GM23338 (cell line): ENCODE data around the gene ZNF678. TPM values are rescaled to one million over a fixed set of nuclear protein-coding genes. Genes with fewer than 3 reads are reported as not detected.

Source experiments
- ATAC-seq: fragments of 200-7000 bp; cut with Tn5 transposase; 3 replicates; pipeline ENCODE4 v1.9.1; 2020
- DNase-seq: peaks from one replicate; pipeline ENCODE4 v3.0.0-alpha.2; 2015; ENCODE audit warnings: low spot score
- H2AFZ ChIP-seq: fragments of 200-600 bp; sonication (generic); 2 replicates; pipeline ENCODE4 v1.8.0; 2016; ENCODE audit warnings: antibody characterized with exemption, mild to moderate bottlenecking, moderate library complexity
- H3F3A ChIP-seq: fragments of 200-600 bp; sonication (generic); replicated peaks from 2 replicates; pipeline ENCODE4 v1.8.0; 2017; ENCODE audit warnings: antibody characterized with exemption, mixed run types, low read depth
- H3K27ac ChIP-seq: fragments of 200-600 bp; sonication (generic); 2 replicates; pipeline ENCODE4 v1.6.1; 2016; ENCODE audit warnings: low read depth
- H3K27me3 ChIP-seq: fragments of 200-600 bp; sonication (generic); 2 replicates; pipeline ENCODE4 v1.8.0; 2016; ENCODE audit warnings: mild to moderate bottlenecking, mixed run types, moderate library complexity; ENCODE audit not compliant: insufficient read depth
- H3K36me3 ChIP-seq: fragments of 200-600 bp; sonication (generic); 2 replicates; pipeline ENCODE4 v1.8.0; 2016; ENCODE audit warnings: mild to moderate bottlenecking; ENCODE audit not compliant: insufficient read depth
- H3K4me1 ChIP-seq: fragments of 200-600 bp; sonication (generic); 2 replicates; pipeline ENCODE4 v1.8.0; 2016; ENCODE audit warnings: mild to moderate bottlenecking, moderate library complexity; ENCODE audit not compliant: insufficient read depth
- H3K4me2 ChIP-seq: fragments of 200-600 bp; sonication (generic); 2 replicates; pipeline ENCODE4 v1.7.1; 2017; ENCODE audit warnings: mixed run types
- H3K4me3 ChIP-seq: fragments of 200-600 bp; sonication (generic); 2 replicates; pipeline ENCODE4 v1.6.1; 2016; ENCODE audit warnings: mixed run types
- H3K79me2 ChIP-seq: fragments of 200-600 bp; sonication (generic); replicated peaks from 2 replicates; pipeline ENCODE4 v1.8.0; 2017; ENCODE audit warnings: mild to moderate bottlenecking; ENCODE audit not compliant: insufficient read depth
- H3K9me2 ChIP-seq: fragments of 200-600 bp; sonication (generic); 2 replicates; pipeline ENCODE4 v1.8.0; 2017; ENCODE audit not compliant: insufficient read depth
- H4K20me1 ChIP-seq: fragments of 200-600 bp; sonication (generic); replicated peaks from 2 replicates; pipeline ENCODE4 v1.8.0; 2017; ENCODE audit warnings: mild to moderate bottlenecking; ENCODE audit not compliant: insufficient read depth
- H3K27ac Mint-ChIP-seq: 2 replicates; pipeline ENCODE4 v1.8.0; 2020; ENCODE audit warnings: inconsistent platforms, mild to moderate bottlenecking, moderate library complexity, mixed read lengths
- H3K27me3 Mint-ChIP-seq: 3 replicates; pipeline ENCODE4 v1.8.0; 2022; ENCODE audit warnings: low read depth, mild to moderate bottlenecking, moderate library complexity, mixed read lengths, inconsistent platforms; ENCODE audit not compliant: insufficient read depth, poor library complexity
- H3K36me3 Mint-ChIP-seq: 3 replicates; pipeline ENCODE4 v1.8.0; 2021; ENCODE audit warnings: low read depth, mild to moderate bottlenecking, inconsistent platforms, moderate library complexity, mixed read lengths
- H3K4me1 Mint-ChIP-seq: 3 replicates; pipeline ENCODE4 v1.8.0; 2020; ENCODE audit warnings: mild to moderate bottlenecking, inconsistent platforms, mixed read lengths
- H3K4me3 Mint-ChIP-seq: 3 replicates; pipeline ENCODE4 v1.8.0; 2021; ENCODE audit warnings: moderate library complexity, mild to moderate bottlenecking, inconsistent platforms, mixed read lengths
- H3K9me3 Mint-ChIP-seq: 3 replicates; pipeline ENCODE4 v1.8.0; 2020; ENCODE audit warnings: moderate library complexity, mild to moderate bottlenecking, inconsistent platforms, mixed read lengths
- CREB1 ChIP-seq: fragments of 250-450 bp; sonication (Bioruptor Pico); IDR thresholded peaks from 2 replicates; pipeline ENCODE4 v1.5.0; 2020; ENCODE audit warnings: low read depth, mild to moderate bottlenecking, moderate library complexity
- CTCF ChIP-seq, 2 experiments: fragments of 200-600 bp in 1 of 2; sonication (generic) in 1 of 2; conservative IDR thresholded peaks; 2 replicates each; pipeline versions ENCODE4 v1.5.1 to v1.6.1; 2016 to 2017; ENCODE audit warnings: antibody characterized with exemption in 2 of 2, low read depth in 2 of 2, mild to moderate bottlenecking in 2 of 2, moderate library complexity in 1 of 2
- EZH2 ChIP-seq: fragments of 200-600 bp; sonication (generic); IDR thresholded peaks from one replicate; pipeline ENCODE4 v1.8.0; 2017; ENCODE audit warnings: antibody characterized with exemption, mild to moderate bottlenecking, low read depth; ENCODE audit not compliant: unreplicated experiment
- EZH2phosphoT487 ChIP-seq: fragments of 200-600 bp; sonication (generic); IDR thresholded peaks from one replicate; pipeline ENCODE4 v1.8.1; 2018; ENCODE audit warnings: antibody characterized with exemption; ENCODE audit not compliant: unreplicated experiment
- JUNB ChIP-seq: IDR thresholded peaks from one replicate; pipeline ENCODE4 v1.6.1; 2016; ENCODE audit warnings: antibody characterized with exemption; ENCODE audit not compliant: unreplicated experiment
- NANOG ChIP-seq: IDR thresholded peaks from 2 replicates; pipeline ENCODE4 v1.6.1; 2016; ENCODE audit warnings: antibody characterized with exemption, borderline replicate concordance
- POLR2AphosphoS5 ChIP-seq: IDR thresholded peaks from 2 replicates; pipeline ENCODE4 v1.6.1; 2016; ENCODE audit warnings: antibody characterized with exemption, low read depth
- STAT1 ChIP-seq: IDR thresholded peaks from one replicate; pipeline ENCODE4 v1.6.1; 2016; ENCODE audit warnings: antibody characterized with exemption; ENCODE audit not compliant: unreplicated experiment
- ZNF114 ChIP-seq: fragments of 250-450 bp; sonication (Bioruptor Pico); IDR thresholded peaks from 2 replicates; pipeline ENCODE4 v1.5.0; 2020; ENCODE audit warnings: mild to moderate bottlenecking, moderate library complexity
- ZNF331 ChIP-seq: fragments of 250-450 bp; sonication (Bioruptor Pico); IDR thresholded peaks from 2 replicates; pipeline ENCODE4 v1.5.0; 2020; ENCODE audit warnings: low read depth, mild to moderate bottlenecking, moderate library complexity
- polyA plus RNA-seq: library from polyadenylated mRNA; unstranded; fragments of >200 nt; fragmentation: Nextera tagmentation; extraction: Ambion mirVana; gene quantifications from 2 replicates; pipeline ENCODE4 v1.2.1, GENCODE V29; 2016
- total RNA-seq: library from RNA; depleted of rRNA; stranded (reverse); fragments of >200 nt; shearing (Covaris generic); gene quantifications from 2 replicates; pipeline ENCODE4 v1.2.3, GENCODE V29; 2014
- TF ChIP-seq, protein P1 (sequence below): IDR thresholded peaks from one replicate; pipeline ENCODE4 v1.6.1; 2018; ENCODE audit warnings: antibody characterized with exemption; ENCODE audit not compliant: unreplicated experiment
- TF ChIP-seq, protein P2 (sequence below): fragments of 250-450 bp; sonication (Bioruptor Pico); IDR thresholded peaks from 2 replicates; pipeline ENCODE4 v1.5.0; 2020; ENCODE audit warnings: mild to moderate bottlenecking, moderate library complexity
- TF ChIP-seq, protein P3 (sequence below): IDR thresholded peaks from 2 replicates; pipeline ENCODE4 v1.6.1; 2016; ENCODE audit warnings: antibody characterized with exemption

The ZNF678 gene
- total and polyA plus RNA-seq, 2 experiments from 2014 or later: 8.6 to 60.0 TPM

- Histone ChIP-seq H2AFZ (no peak overlapping the region), H3K36me3 (no peaks in the 10 kb centered on the region), H3K27me3 (no peaks in the 10 kb centered on the region), H3K4me3 (no peak overlapping the region), H4K20me1 (peaks cover 28% of the 10 kb centered on the region), H3K27ac (no peak overlapping the region), H3F3A (no peaks in the 10 kb centered on the region), H3K4me1 (peaks cover 20% of the 10 kb centered on the region), H3K4me2 (no peak overlapping the region), H3K79me2 (peaks cover 100% of the 10 kb centered on the region), H3K9me2 (no peaks in the 10 kb centered on the region)
- no peak overlapping the region for H3K27ac Mint-ChIP-seq
- peaks cover 39% of the 10 kb centered on the region for H3K36me3 Mint-ChIP-seq
- DNase-seq (no peak), ATAC-seq (no peak)
- TF ChIP-seq, protein P1, sequence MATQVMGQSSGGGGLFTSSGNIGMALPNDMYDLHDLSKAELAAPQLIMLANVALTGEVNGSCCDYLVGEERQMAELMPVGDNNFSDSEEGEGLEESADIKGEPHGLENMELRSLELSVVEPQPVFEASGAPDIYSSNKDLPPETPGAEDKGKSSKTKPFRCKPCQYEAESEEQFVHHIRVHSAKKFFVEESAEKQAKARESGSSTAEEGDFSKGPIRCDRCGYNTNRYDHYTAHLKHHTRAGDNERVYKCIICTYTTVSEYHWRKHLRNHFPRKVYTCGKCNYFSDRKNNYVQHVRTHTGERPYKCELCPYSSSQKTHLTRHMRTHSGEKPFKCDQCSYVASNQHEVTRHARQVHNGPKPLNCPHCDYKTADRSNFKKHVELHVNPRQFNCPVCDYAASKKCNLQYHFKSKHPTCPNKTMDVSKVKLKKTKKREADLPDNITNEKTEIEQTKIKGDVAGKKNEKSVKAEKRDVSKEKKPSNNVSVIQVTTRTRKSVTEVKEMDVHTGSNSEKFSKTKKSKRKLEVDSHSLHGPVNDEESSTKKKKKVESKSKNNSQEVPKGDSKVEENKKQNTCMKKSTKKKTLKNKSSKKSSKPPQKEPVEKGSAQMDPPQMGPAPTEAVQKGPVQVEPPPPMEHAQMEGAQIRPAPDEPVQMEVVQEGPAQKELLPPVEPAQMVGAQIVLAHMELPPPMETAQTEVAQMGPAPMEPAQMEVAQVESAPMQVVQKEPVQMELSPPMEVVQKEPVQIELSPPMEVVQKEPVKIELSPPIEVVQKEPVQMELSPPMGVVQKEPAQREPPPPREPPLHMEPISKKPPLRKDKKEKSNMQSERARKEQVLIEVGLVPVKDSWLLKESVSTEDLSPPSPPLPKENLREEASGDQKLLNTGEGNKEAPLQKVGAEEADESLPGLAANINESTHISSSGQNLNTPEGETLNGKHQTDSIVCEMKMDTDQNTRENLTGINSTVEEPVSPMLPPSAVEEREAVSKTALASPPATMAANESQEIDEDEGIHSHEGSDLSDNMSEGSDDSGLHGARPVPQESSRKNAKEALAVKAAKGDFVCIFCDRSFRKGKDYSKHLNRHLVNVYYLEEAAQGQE: no peak
- no peak for TF ChIP-seq CREB1 (CRISPR knock-in tag)
- TF ChIP-seq ZNF114 (CRISPR knock-in tag): no peak
- no peak for TF ChIP-seq POLR2AphosphoS5
- no peak for TF ChIP-seq NANOG
- TF ChIP-seq, protein P2, sequence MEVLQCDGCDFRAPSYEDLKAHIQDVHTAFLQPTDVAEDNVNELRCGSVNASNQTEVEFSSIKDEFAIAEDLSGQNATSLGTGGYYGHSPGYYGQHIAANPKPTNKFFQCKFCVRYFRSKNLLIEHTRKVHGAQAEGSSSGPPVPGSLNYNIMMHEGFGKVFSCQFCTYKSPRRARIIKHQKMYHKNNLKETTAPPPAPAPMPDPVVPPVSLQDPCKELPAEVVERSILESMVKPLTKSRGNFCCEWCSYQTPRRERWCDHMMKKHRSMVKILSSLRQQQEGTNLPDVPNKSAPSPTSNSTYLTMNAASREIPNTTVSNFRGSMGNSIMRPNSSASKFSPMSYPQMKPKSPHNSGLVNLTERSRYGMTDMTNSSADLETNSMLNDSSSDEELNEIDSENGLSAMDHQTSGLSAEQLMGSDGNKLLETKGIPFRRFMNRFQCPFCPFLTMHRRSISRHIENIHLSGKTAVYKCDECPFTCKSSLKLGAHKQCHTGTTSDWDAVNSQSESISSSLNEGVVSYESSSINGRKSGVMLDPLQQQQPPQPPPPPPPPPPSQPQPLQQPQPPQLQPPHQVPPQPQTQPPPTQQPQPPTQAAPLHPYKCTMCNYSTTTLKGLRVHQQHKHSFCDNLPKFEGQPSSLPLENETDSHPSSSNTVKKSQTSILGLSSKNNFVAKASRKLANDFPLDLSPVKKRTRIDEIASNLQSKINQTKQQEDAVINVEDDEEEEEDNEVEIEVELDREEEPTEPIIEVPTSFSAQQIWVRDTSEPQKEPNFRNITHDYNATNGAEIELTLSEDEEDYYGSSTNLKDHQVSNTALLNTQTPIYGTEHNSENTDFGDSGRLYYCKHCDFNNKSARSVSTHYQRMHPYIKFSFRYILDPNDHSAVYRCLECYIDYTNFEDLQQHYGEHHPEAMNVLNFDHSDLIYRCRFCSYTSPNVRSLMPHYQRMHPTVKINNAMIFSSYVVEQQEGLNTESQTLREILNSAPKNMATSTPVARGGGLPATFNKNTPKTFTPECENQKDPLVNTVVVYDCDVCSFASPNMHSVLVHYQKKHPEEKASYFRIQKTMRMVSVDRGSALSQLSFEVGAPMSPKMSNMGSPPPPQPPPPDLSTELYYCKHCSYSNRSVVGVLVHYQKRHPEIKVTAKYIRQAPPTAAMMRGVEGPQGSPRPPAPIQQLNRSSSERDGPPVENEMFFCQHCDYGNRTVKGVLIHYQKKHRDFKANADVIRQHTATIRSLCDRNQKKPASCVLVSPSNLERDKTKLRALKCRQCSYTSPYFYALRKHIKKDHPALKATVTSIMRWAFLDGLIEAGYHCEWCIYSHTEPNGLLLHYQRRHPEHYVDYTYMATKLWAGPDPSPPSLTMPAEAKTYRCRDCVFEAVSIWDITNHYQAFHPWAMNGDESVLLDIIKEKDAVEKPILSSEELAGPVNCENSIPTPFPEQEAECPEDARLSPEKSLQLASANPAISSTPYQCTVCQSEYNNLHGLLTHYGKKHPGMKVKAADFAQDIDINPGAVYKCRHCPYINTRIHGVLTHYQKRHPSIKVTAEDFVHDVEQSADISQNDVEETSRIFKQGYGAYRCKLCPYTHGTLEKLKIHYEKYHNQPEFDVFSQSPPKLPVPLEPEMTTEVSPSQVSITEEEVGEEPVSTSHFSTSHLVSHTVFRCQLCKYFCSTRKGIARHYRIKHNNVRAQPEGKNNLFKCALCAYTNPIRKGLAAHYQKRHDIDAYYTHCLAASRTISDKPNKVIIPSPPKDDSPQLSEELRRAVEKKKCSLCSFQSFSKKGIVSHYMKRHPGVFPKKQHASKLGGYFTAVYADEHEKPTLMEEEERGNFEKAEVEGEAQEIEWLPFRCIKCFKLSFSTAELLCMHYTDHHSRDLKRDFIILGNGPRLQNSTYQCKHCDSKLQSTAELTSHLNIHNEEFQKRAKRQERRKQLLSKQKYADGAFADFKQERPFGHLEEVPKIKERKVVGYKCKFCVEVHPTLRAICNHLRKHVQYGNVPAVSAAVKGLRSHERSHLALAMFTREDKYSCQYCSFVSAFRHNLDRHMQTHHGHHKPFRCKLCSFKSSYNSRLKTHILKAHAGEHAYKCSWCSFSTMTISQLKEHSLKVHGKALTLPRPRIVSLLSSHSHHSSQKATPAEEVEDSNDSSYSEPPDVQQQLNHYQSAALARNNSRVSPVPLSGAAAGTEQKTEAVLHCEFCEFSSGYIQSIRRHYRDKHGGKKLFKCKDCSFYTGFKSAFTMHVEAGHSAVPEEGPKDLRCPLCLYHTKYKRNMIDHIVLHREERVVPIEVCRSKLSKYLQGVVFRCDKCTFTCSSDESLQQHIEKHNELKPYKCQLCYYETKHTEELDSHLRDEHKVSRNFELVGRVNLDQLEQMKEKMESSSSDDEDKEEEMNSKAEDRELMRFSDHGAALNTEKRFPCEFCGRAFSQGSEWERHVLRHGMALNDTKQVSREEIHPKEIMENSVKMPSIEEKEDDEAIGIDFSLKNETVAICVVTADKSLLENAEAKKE (CRISPR knock-in tag): no peak
- TF ChIP-seq EZH2phosphoT487: no peak
- TF ChIP-seq CTCF (conservative IDR thresholded peaks at IDR 0.05; ENCODE audit: low read depth in 2 of 2): no peak
- no peak for TF ChIP-seq STAT1
- TF ChIP-seq, protein P3, sequence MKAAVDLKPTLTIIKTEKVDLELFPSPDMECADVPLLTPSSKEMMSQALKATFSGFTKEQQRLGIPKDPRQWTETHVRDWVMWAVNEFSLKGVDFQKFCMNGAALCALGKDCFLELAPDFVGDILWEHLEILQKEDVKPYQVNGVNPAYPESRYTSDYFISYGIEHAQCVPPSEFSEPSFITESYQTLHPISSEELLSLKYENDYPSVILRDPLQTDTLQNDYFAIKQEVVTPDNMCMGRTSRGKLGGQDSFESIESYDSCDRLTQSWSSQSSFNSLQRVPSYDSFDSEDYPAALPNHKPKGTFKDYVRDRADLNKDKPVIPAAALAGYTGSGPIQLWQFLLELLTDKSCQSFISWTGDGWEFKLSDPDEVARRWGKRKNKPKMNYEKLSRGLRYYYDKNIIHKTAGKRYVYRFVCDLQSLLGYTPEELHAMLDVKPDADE: no peak
- TF ChIP-seq ZNF331: no peak
- TF ChIP-seq JUNB: no peak
- no peak for TF ChIP-seq EZH2
- no peaks in the 10 kb centered on the region for H3K27me3 Mint-ChIP-seq
- H3K9me3 Mint-ChIP-seq: peaks cover 21% of the 10 kb centered on the region
- peaks cover 14% of the 10 kb centered on the region; the same call in 2 of the 3 replicates for H3K4me1 Mint-ChIP-seq
- H3K4me3 Mint-ChIP-seq: no peak overlapping the region
These were observed 14.1 kb downstream of the ZNF678 start for GRCh38 chr1:227577500-227577899.
